ENCODE data around the gene ZFYVE28.

Gene ZFYVE28

DNA sequence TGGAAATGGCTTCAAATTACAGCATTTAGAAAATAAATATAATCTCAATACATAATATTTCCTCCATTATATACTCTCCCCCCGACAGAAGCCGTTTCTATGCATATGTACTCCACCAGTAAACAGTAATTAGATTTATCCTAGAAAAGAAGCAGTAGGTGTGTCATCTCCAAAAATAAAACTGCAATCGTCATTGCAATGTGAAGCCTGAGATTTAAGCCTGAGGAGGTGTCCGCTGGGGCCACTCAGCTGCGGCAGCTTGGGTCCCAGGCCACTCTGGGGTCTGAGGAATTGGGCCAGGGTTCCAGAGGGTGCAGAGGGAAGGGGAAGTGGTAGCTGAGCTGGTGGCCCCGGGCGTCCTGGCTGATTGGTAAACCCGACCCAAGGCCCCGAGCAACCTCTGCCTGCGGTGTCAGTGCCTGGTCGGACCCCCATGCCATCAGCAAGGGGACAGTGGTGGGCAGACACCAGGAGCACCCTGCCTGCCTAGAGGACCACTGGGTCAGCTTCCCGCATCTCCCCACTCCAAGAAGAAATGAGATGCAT lies 148.8 kb downstream of the ZFYVE28 start:
- ATAC-seq (replicated peaks) = no peak
- Mint-ChIP-seq H3K27ac (no peak overlapping the region), H3K4me3 (no peak overlapping the region), H3K4me1 (peaks cover 0 to 2% of the 10 kb centered on the region in 2 donors), H3K36me3 (no peaks in the 10 kb centered on the region), H3K9me3 (no peaks in the 10 kb centered on the region), H3K27me3 (no peaks in the 10 kb centered on the region)
- no peak for DNase-seq

DNA sequence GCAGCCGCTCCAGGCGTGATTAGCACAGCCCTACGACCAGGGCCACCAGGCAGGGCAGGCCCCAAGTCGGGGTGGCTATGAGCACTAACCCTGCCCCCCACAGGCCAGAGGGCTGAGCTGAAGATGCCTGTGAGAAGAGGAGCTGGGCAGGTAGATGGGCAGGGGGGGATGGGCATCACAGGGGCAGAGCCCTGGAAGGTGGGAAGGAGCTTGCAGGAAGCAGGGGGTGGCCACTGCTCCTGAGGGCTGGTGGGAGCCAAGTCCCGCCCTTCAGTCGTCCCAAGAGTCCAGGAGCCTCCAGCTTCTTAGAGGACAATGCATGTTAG lies 149.3 kb downstream of the ZFYVE28 start:
- H3K4me1 Mint-ChIP-seq = peaks cover 0 to 4% of the 10 kb centered on the region in 2 donors
- H3K27ac Mint-ChIP-seq = no peak overlapping the region
- H3K4me3 Mint-ChIP-seq = no peak overlapping the region
- H3K9me3 Mint-ChIP-seq = no peaks in the 10 kb centered on the region
- DNase-seq (no peak), ATAC-seq (replicated peaks) (no peak)
- H3K36me3 Mint-ChIP-seq = no peaks in the 10 kb centered on the region
- H3K27me3 Mint-ChIP-seq = no peaks in the 10 kb centered on the region

DNA sequence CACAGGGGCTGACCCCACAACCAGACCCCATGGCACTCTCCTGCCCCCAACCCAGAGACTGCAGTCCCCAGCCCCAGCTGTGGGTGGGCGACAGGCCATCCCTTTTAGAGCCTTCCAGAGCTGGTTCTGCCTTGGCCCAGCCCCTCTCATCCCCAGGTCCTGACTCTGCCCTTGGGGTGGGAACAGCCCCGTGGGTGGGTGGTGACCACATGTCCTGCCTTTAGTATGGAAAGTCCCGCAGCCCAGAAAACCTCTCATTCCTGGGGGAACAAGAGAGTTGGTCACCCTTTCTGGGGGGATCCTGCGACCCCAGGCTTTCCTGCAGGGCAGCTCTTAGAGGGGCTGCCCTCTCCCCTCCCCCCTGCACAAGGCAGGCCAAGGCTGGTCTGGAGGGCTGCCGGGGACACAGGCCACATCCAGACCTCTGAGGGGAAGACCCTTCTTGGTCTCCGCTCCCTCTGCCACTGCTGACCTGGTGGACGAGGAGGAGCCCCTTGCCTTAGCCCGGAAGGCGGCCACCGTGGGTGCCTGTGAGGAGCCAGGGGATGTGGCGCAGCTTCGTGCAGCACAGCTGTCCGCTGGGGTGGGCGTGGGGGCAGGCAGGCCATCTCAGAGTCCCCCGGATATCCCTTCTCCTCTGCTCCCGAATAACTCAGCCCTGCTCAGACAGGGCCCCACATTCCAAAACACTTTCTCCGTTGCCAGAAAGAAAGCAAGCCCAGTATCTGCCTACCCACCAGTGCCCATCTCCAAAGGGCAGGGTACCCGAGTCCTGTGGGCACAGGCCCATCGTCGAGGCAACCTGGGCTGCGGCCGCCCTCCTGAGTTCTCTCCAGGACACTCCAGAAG lies 149.9 kb downstream of the ZFYVE28 start:
- H3K9me3 Mint-ChIP-seq = no peaks in the 10 kb centered on the region
- H3K36me3 Mint-ChIP-seq = no peaks in the 10 kb centered on the region
- no peak overlapping the region for H3K27ac Mint-ChIP-seq
- H3K4me1 Mint-ChIP-seq = peaks cover 0 to 4% of the 10 kb centered on the region in 2 donors
- H3K27me3 Mint-ChIP-seq = no peaks in the 10 kb centered on the region
- DNase-seq (no peak), ATAC-seq (replicated peaks) (no peak)
- no peak overlapping the region for H3K4me3 Mint-ChIP-seq

DNA sequence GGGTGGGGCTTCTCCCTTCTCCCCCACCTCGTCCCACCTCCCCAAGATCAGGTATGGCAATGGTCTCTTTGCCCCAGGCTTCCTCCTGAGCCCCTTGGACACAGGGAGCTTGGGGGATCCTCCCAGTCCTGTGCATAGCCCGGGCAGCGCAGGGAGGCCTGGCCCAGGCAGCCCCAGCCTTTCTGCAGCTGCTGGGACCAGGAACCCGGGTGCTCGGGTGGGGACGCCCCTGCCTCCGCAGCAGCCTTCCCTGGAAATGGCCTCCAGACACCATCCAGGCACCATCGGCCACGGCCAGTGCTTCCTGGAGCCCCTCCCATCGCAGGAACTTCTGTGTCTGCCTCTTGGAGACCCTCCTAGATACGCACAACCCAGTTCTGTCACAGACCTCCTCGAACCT lies 150.6 kb downstream of the ZFYVE28 start:
- Mint-ChIP-seq H3K27ac (no peak overlapping the region), H3K9me3 (no peaks in the 10 kb centered on the region), H3K4me3 (no peak overlapping the region), H3K4me1 (peaks cover 4 to 7% of the 10 kb centered on the region in 2 donors), H3K27me3 (no peaks in the 10 kb centered on the region), H3K36me3 (no peaks in the 10 kb centered on the region)
- ATAC-seq (replicated peaks) (no peak), DNase-seq (no peak)

DNA sequence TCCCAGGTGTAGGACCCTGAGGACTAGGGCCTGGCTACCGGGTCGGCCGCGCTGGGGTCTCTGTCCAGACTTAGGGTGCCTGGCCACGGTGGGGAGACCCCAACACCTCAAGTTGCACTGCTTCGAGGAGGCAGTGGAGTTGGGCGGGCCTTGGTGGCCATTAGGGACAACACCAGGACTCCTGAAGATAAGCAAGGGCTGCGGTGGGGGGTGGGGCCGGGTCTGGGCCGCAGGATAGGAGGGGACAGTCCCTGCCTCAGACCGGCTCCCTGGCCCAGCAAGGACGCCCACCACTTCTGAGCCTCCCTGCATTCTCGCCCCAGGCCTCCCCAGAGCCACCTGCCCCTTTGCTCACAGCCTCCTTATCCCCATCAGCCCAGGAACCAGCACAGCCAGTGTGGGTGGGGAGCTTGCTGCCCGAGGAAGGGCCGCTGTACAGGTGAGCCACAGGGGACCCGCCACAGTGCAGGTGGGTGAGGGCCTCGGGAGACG lies 151.1 kb downstream of the ZFYVE28 start:
- Mint-ChIP-seq H3K4me3 (no peak overlapping the region), H3K27ac (no peak overlapping the region), H3K36me3 (no peaks in the 10 kb centered on the region), H3K4me1 (peaks cover 4 to 9% of the 10 kb centered on the region in 2 donors), H3K27me3 (no peaks in the 10 kb centered on the region), H3K9me3 (no peaks in the 10 kb centered on the region)
- ATAC-seq (replicated peaks) (no peak), DNase-seq (no peak)

DNA sequence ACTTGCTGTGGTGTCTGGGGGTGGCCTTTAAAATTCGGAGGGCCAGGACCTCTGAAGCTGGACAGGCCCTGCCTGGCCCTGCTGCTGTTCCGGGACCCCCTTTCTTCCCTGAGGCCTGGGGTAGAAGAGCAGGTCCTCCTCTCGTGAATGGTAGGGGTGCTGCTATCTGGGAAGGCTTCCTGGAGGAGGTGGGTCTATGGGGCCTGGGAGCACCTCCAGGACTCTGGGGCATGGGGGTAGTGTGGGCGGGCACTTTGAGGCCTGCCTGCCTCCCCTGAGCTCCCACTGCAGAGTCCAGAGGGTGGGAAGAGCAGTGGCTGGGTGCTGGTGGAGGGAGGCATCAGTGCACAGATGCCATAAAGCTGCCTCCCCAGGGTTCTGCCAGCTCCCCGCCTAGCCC lies 151.6 kb downstream of the ZFYVE28 start:
- no peak for DNase-seq
- Mint-ChIP-seq H3K36me3 (no peaks in the 10 kb centered on the region), H3K27ac (no peak overlapping the region), H3K9me3 (no peaks in the 10 kb centered on the region), H3K27me3 (no peaks in the 10 kb centered on the region), H3K4me1 (peaks cover 4 to 9% of the 10 kb centered on the region in 2 donors), H3K4me3 (no peak overlapping the region)
- ATAC-seq (replicated peaks) = no peak

DNA sequence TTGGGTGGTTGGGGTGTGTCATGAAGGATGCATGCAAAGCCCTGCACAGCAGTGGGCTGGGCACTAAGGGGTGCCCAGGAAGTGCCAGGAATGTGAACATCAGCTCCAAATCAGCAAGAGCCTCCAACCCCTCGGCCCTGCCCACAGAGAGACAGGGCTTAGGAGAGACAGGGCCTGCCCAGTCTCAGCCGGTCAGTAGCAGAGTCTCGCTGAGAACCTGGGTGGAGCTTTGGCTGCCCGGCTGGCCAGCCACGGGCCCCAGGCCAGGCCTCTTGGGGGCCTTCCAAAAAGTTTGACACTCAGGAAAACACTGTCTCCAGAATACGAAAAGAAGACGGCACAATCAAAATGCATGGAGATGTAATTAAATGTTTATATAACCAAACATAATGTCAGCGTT lies 152.3 kb downstream of the ZFYVE28 start:
- Mint-ChIP-seq H3K27me3 (no peaks in the 10 kb centered on the region), H3K36me3 (no peaks in the 10 kb centered on the region), H3K4me1 (peaks cover 4 to 9% of the 10 kb centered on the region in 2 donors), H3K27ac (no peak overlapping the region), H3K9me3 (no peaks in the 10 kb centered on the region), H3K4me3 (no peak overlapping the region)
- ATAC-seq (replicated peaks) (no peak), DNase-seq (no peak)

DNA sequence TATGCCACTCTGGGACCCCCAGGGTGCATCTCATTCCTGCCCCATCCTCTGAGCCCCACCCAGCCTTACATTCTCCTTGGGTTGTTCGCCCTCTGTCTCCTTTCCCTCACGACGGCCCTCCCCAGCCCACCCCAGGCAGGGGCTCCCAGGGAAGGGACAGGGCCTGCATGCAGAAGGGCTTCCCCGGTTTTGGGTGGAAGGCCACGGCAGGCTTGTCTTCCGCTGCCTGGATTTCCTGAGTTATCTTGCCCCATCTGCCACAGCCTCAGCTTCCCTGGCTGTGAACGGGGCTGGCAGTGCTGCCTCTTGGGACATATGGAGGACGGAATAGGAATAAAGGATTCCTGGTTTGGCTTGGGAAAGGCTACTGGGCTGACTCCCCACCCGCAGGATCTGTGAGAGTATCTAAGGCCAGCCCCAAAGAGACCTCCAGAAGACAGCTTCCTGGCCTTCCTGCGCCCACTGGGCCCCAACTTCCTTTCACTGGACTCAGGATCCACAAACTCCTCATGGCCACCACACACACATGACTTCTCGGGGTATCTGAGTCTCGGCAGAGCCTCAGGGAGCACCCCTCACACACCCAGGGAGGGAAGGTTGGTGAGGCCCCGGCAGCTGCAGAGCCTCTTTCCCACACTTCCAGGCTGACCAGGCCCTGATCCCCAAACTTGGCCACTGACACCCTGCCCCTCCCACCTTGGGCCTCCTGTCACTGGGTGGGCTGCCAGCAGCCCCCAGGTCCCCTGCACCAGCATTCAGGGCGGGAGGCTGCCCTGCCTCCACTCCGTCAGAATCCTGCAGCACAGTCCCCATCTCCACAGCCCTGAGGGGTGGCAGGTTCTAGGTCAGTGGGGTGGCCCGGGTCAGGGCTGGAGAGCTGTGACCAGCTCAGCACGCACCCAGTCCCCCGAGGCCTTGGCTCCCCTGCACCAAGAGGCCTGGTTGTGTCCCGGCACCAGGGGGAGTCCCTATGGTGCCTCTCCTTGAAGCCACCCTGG lies 153.0 kb downstream of the ZFYVE28 start:
- ATAC-seq (replicated peaks) = no peak
- H3K9me3 Mint-ChIP-seq = no peaks in the 10 kb centered on the region

DNA sequence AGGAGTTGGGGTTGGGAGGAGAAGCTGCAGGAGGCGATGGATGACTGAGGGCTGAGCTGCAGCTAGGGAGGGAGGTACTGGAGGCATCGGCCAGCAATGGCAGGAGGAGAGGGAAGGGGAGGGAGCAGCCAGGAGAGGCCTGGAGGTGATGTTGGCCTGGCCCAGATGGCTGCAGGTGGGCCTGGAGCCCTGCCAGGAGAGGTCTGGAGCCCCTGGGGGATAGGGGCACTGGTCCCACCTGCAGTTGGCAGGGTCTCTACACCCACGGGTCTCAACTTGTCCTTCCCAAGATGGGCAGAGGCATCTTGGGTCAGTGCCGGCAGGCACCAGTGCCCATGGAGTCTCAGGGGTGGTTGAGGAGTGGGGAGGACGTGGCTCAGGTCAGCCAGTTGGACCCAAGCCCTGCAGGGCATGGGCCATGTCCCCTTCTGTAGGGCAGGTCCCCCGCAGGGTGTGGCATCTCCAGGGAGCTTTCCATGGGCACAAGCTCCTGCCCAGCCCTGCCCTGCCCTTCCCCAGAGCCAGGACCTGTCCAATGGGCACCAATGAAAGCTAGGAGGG lies 153.9 kb downstream of the ZFYVE28 start:
- H3K36me3 Mint-ChIP-seq = no peaks in the 10 kb centered on the region
- no peaks in the 10 kb centered on the region for H3K9me3 Mint-ChIP-seq
- H3K4me3 Mint-ChIP-seq = no peak overlapping the region
- ATAC-seq (replicated peaks) = no peak
- no peak overlapping the region for H3K27ac Mint-ChIP-seq
- H3K27me3 Mint-ChIP-seq = no peaks in the 10 kb centered on the region
- DNase-seq = no peak
- peaks cover 4 to 9% of the 10 kb centered on the region in 2 donors for H3K4me1 Mint-ChIP-seq

More for the DNA sequence above, 153.0 kb downstream of the ZFYVE28 start:
- Mint-ChIP-seq H3K27ac (no peak overlapping the region), H3K36me3 (no peaks in the 10 kb centered on the region), H3K27me3 (no peaks in the 10 kb centered on the region), H3K4me1 (peaks cover 4 to 9% of the 10 kb centered on the region in 2 donors), H3K4me3 (peak overlapping the region in 1 of 2 donors; percentile 28)
- no peak for DNase-seq

DNA sequence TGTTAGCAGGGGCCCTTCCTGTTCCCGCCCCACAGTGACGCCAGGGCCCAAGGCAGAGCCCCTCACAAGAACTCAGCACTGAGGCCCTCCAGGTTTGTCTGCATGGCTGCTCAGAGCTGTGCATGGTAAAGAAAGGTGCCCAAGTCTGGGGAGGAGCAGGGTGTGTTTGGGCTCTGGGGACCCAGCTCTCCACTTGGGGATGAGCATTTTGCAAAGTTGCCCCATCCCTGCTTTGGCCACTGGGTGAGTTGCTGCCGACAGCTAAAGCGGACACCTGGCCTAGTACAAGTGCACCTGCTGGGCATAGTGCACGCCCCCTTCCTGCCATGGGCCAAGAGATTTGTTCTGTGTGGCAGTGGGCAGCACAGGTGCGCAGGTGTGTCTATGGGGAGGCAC lies 154.5 kb downstream of the ZFYVE28 start:
- peaks cover 4 to 9% of the 10 kb centered on the region in 2 donors for H3K4me1 Mint-ChIP-seq
- H3K36me3 Mint-ChIP-seq = no peaks in the 10 kb centered on the region
- no peaks in the 10 kb centered on the region for H3K27me3 Mint-ChIP-seq
- DNase-seq (no peak), ATAC-seq (replicated peaks) (no peak)
- H3K4me3 Mint-ChIP-seq = no peak overlapping the region
- no peaks in the 10 kb centered on the region for H3K9me3 Mint-ChIP-seq
- H3K27ac Mint-ChIP-seq = peak overlapping the region; percentile 9

DNA sequence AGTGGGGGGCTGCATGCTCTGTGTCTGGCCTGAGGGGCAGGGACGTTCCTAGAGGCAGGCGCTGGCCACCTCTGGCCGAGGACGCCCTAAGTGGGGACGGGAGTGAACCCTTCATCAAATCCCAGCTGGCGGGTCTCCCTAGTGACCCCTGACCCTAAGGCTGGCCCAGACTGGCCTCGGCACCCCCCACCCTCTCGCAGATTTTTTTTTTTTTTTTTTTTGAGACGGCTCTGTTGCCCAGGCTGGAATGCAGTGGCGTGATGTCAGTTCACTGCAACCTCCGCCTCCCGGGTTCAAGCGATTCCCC lies 155.5 kb downstream of the ZFYVE28 start:
- H3K27me3 Mint-ChIP-seq = no peaks in the 10 kb centered on the region
- peak overlapping the region; percentile 80 for H3K27ac Mint-ChIP-seq
- peak overlapping the region; percentile 86 for H3K4me3 Mint-ChIP-seq
- ATAC-seq (replicated peaks) (no peak), DNase-seq (no peak)
- H3K36me3 Mint-ChIP-seq = no peaks in the 10 kb centered on the region
- H3K4me1 Mint-ChIP-seq = peaks cover 4 to 13% of the 10 kb centered on the region in 2 donors
- no peaks in the 10 kb centered on the region for H3K9me3 Mint-ChIP-seq

DNA sequence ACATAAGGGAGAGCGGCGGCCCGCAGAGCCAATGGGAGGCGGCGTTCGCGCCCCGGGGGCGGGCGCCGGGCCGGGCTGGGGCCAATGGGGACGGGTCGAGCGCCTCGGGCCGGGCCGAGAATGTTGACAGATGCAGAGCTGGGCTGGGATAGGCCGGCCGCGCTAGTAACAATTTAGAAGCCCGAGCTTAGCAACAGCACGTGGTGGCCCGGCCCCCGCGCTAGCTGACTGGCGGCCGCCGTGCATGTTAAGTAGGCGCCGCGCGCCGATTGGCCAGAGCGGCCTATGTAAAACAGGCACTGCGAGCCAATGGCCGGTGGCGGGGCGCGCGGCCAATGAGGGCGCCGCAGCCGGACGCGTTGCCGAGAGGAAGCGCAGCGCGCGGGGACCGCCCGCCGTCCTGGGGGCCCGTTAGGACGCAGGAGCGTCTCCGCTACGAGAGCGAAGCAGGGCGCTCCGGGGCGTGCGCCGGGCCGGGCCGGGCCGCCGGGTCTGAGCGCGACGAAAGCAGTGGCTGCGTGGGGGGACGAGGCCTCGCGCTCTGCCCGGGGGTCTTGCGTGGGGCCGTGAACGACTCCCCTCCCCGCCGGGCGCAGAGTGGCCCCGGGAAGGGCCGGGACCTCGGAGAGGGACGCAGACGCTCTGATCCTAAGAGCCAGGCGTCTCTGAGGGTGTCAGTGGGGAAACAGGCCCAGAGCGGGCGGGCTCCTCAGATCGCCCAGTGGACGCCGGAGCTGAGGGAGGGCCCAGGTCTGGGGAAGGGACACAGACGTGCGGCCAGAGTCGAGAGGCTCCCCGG lies 156.1 kb downstream of the ZFYVE28 start:
- H3K27ac Mint-ChIP-seq = peak overlapping the region; percentile 90
- DNase-seq (peak; percentile 98), ATAC-seq (replicated peaks) (peak; percentile 91 to 93)
- H3K9me3 Mint-ChIP-seq = no peaks in the 10 kb centered on the region
- no peaks in the 10 kb centered on the region for H3K27me3 Mint-ChIP-seq
- H3K36me3 Mint-ChIP-seq = no peaks in the 10 kb centered on the region
- H3K4me3 Mint-ChIP-seq = peak overlapping the region; percentile 86
- H3K4me1 Mint-ChIP-seq = peaks cover 6 to 18% of the 10 kb centered on the region in 2 donors

DNA sequence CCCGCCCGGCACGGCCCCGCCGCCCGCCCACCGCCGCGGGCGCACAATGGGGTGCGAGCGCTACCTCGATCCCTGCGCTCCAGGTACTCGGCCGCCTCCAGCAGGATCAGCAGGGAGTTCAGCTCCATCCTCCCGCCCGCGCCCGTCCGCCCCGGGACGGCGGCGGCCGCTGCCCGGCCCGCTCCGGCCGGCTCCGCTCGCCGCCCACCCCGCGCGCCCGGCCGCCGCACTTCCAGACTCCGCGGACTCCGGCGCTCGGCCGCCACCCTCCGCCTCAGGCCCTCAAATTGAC lies 156.6 kb downstream of the ZFYVE28 start, which contains the start of gene MXD4:
Gene MXD4, minus strand, starts transcription at position 257 of the 292 bp plus-strand sequence. Its CDS starts 129 bp downstream, at position 128.
- DNase-seq = no peak
- no peaks in the 10 kb centered on the region for H3K9me3 Mint-ChIP-seq
- no peaks in the 10 kb centered on the region for H3K27me3 Mint-ChIP-seq
- H3K36me3 Mint-ChIP-seq = no peaks in the 10 kb centered on the region
- ATAC-seq (replicated peaks) = peak; percentile 0
- peak within 1 kb of the TSS; percentile 86 to 87 for H3K4me3 Mint-ChIP-seq
- H3K4me1 Mint-ChIP-seq = peaks cover 11 to 24% of the 10 kb centered on the region in 2 donors
- peak within 1 kb of the TSS; percentile 90 for H3K27ac Mint-ChIP-seq
